RWPE2 (cell line): ENCODE results near the gene CDK12.
"Not testable (repeated sequence)": the region's sequence is repeated elsewhere in the genome, so short reads cannot be mapped to it uniquely, and the experiment has no call there.

Experiments used
- ATAC-seq: fragments of 200-7000 bp; cut with Tn5 transposase; 3 replicates; pipeline ENCODE4 v1.9.1; 2021; ENCODE audit warnings: low read depth
- DNase-seq: peaks from one replicate; pipeline ENCODE4 v3.0.0-alpha.2; 2020; ENCODE audit warnings: low spot score
- H3K27ac ChIP-seq: fragments of 450-650 bp; 2 replicates; pipeline ENCODE4 v1.5.1; 2017; ENCODE audit warnings: mild to moderate bottlenecking; ENCODE audit not compliant: poor library complexity, severe bottlenecking
- H3K27me3 ChIP-seq: fragments of 250-450 bp; sonication (Bioruptor Pico); 2 replicates; pipeline ENCODE4 v1.5.1; 2021; ENCODE audit warnings: mild to moderate bottlenecking, moderate library complexity; ENCODE audit not compliant: insufficient read depth, poor library complexity, severe bottlenecking
- H3K36me3 ChIP-seq: fragments of 250-450 bp; sonication (Bioruptor Pico); 2 replicates; pipeline ENCODE4 v1.5.1; 2020; ENCODE audit warnings: low read depth, mild to moderate bottlenecking, moderate library complexity
- H3K4me1 ChIP-seq: fragments of 250-450 bp; sonication (Bioruptor Pico); 2 replicates; pipeline ENCODE4 v1.5.1; 2021; ENCODE audit warnings: mild to moderate bottlenecking, moderate library complexity; ENCODE audit not compliant: insufficient read depth, poor library complexity, severe bottlenecking
- H3K4me3 ChIP-seq: fragments of 250-450 bp; sonication (Bioruptor Pico); 2 replicates; pipeline ENCODE4 v1.5.1; 2021; ENCODE audit warnings: mild to moderate bottlenecking, moderate library complexity; ENCODE audit not compliant: severe bottlenecking
- H3K9me3 ChIP-seq: fragments of 250-450 bp; sonication (Bioruptor Pico); 2 replicates; pipeline ENCODE4 v1.5.1; 2021; ENCODE audit warnings: mild to moderate bottlenecking, moderate library complexity; ENCODE audit not compliant: severe bottlenecking
- TF ChIP-seq, protein P1 (sequence below): fragments of 450-650 bp; IDR thresholded peaks from one replicate; pipeline ENCODE4 v1.5.1; 2017; ENCODE audit warnings: mild to moderate bottlenecking, moderate library complexity; ENCODE audit not compliant: poor library complexity, severe bottlenecking

CDK12 gene

DNA sequence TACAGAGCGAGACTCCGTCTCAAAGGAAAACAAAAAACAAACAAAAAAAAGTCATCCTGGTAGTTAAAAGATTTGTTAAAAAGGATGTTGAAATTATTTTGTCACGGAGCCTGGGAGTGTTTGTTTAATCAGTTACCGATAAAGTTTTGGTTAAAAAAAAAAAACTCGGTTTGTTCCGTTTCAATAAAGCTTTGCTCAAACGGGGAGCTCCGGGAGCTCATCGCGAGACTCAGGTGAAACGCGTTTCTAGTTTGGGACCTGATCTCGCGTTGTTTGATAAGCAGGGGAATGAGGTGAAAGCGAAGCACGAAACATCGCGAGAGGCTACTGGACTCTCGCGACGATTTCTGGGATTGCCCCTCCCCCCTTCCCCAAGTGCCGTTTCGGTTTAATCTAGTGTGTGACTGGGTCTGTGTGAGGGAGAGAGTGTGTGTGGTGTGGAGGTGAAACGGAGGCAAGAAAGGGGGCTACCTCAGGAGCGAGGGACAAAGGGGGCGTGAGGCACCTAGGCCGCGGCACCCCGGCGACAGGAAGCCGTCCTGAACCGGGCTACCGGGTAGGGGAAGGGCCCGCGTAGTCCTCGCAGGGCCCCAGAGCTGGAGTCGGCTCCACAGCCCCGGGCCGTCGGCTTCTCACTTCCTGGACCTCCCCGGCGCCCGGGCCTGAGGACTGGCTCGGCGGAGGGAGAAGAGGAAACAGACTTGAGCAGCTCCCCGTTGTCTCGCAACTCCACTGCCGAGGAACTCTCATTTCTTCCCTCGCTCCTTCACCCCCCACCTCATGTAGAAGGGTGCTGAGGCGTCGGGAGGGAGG, at the start of gene CDK12:
Gene CDK12 (plus strand): TSS at position 374 of the 813 bp plus-strand sequence. CDS start 586 bp downstream, outside the sequence.
- Histone ChIP-seq H3K27me3 (no peaks in the 10 kb centered on the region), H3K4me1 (no peaks in the 10 kb centered on the region), H3K4me3 (peak within 1 kb of the TSS; percentile 97), H3K36me3 (peaks cover 16% of the 10 kb centered on the region), H3K9me3 (no peaks in the 10 kb centered on the region), H3K27ac (peak within 1 kb of the TSS; percentile 75)
- ATAC-seq = peak; percentile 78
- peak; percentile 95 for DNase-seq
- TF ChIP-seq, protein P1, sequence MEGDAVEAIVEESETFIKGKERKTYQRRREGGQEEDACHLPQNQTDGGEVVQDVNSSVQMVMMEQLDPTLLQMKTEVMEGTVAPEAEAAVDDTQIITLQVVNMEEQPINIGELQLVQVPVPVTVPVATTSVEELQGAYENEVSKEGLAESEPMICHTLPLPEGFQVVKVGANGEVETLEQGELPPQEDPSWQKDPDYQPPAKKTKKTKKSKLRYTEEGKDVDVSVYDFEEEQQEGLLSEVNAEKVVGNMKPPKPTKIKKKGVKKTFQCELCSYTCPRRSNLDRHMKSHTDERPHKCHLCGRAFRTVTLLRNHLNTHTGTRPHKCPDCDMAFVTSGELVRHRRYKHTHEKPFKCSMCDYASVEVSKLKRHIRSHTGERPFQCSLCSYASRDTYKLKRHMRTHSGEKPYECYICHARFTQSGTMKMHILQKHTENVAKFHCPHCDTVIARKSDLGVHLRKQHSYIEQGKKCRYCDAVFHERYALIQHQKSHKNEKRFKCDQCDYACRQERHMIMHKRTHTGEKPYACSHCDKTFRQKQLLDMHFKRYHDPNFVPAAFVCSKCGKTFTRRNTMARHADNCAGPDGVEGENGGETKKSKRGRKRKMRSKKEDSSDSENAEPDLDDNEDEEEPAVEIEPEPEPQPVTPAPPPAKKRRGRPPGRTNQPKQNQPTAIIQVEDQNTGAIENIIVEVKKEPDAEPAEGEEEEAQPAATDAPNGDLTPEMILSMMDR = no peak

DNA sequence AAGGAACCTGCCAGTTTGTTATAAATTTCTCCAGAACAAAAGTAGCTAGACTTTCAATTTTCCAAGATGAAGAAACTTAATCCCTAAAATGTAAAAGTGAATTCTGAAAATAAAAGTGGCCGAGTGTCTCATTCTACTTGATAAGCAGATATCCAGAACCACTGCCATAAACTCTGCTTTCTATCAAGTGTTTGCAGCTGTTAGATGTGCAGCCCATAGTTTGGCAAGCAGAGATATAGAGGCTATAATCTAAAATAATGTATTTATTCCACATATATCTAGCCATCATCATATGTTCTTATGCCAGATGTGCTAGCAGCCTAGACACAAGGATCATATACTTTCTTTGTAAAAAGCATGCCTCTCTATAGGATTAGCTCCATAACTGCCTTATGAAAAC, 45.1 kb upstream of the CDK12 start:
- Histone ChIP-seq H3K27ac (no peak overlapping the region), H3K4me3 (no peak overlapping the region), H3K4me1 (no peaks in the 10 kb centered on the region), H3K36me3 (peaks cover 84% of the 10 kb centered on the region), H3K9me3 (no peaks in the 10 kb centered on the region), H3K27me3 (no peaks in the 10 kb centered on the region)
- ATAC-seq (no peak), DNase-seq (no peak)
- TF ChIP-seq, protein P1 = no peak

DNA sequence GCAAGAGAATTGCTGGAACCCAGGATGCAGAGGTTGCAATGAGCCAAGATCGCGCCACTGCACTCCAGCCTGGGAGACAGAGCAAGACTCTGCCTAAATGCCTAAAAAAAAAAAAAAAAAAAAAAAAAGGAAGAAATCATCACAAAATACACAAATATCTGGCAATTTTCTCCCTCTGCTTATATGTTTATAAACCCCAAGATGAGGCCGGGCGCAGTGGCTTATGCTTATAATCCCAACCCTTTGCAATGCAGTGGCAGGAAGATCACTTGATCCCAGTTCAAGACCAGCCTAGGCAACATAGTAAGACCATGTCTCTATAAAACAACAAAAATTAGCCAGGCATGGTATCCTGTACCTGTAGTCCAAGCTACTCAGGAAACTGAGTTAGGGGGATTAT, 31.7 kb upstream of the CDK12 start:
- Histone ChIP-seq H3K27ac (no peak overlapping the region), H3K36me3 (peaks cover 87% of the 10 kb centered on the region), H3K4me3 (no peak overlapping the region), H3K4me1 (no peaks in the 10 kb centered on the region), H3K27me3 (no peaks in the 10 kb centered on the region), H3K9me3 (no peaks in the 10 kb centered on the region)
- DNase-seq (no peak), ATAC-seq (no peak)
- TF ChIP-seq, protein P1 = no peak

DNA sequence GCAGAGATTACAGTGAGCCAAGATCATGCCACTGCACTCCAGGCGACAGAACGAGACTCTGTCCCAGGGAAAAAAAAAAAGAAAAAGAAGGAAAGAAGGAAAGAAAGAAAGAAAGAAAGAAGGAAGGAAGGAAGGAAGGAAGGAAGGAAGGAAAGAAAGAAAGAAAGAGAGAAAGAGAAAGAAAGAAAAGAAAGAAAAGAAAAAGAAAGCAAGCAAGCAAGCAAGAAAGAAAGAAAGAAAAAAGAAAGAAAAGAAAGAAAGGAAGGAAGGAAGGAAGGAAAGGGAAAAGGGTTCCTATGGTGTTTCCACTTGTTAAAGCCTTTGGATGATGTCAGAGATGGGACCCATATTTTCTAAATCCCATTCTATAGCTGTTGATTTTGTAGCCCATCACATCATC, 21.4 kb upstream of the CDK12 start:
- not testable (repeated sequence) for H3K9me3 ChIP-seq, H3K4me3 ChIP-seq, ATAC-seq, DNase-seq, H3K27ac ChIP-seq, H3K4me1 ChIP-seq, H3K27me3 ChIP-seq
- H3K36me3 ChIP-seq = peaks cover 89% of the 10 kb centered on the region

DNA sequence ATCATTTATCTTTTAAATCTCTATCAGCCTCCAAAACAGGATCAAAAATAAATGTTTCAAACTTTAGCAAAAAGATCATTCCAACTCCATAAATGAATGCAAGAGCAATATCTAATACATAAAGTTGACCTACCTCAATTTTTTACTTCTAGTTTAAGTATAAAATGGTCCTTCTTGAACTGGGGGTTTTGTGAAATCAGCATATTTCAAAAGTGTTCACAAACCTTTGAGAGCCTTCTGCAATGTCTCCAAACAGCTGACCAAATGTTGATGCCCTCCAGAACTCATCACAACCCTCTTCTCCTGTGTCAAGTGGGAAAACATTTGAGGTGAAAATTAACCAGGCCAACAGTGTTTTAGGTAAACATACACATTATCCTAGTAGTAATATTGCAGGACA, 18.0 kb upstream of the CDK12 start:
- ATAC-seq (no peak), DNase-seq (no peak)
- H3K27ac ChIP-seq = no peak overlapping the region
- H3K9me3 ChIP-seq = no peaks in the 10 kb centered on the region
- H3K27me3 ChIP-seq = no peaks in the 10 kb centered on the region
- H3K36me3 ChIP-seq = peaks cover 88% of the 10 kb centered on the region
- TF ChIP-seq, protein P1 = no peak
- no peaks in the 10 kb centered on the region for H3K4me1 ChIP-seq
- no peak overlapping the region for H3K4me3 ChIP-seq
